Dermis microvascular lymphatic vessel endothelial cell (primary cell): ENCODE results near the gene GLRX2. TPM values are rescaled to one million over a fixed set of nuclear protein-coding genes. Genes with fewer than 3 reads are reported as not detected.
A peak's percentile ranks its signal among the peaks of the same experiment; 100 is the strongest.

ENCODE experiments used
- DNase-seq, 2 donors: peaks; one replicate each; pipeline versions ENCODE4 v3.0.0 to v3.0.0-alpha.2; 2010; ENCODE audit warnings: low read depth in 2 of 2
- total RNA-seq: library from RNA; depleted of rRNA; stranded (reverse); fragments of >200 nt; gene quantifications from 2 replicates; pipeline ENCODE4 v1.2.1, GENCODE V29; 2014

Gene GLRX2
- total RNA-seq, 1 donor from 2014 or later = 8.6 TPM

DNA sequence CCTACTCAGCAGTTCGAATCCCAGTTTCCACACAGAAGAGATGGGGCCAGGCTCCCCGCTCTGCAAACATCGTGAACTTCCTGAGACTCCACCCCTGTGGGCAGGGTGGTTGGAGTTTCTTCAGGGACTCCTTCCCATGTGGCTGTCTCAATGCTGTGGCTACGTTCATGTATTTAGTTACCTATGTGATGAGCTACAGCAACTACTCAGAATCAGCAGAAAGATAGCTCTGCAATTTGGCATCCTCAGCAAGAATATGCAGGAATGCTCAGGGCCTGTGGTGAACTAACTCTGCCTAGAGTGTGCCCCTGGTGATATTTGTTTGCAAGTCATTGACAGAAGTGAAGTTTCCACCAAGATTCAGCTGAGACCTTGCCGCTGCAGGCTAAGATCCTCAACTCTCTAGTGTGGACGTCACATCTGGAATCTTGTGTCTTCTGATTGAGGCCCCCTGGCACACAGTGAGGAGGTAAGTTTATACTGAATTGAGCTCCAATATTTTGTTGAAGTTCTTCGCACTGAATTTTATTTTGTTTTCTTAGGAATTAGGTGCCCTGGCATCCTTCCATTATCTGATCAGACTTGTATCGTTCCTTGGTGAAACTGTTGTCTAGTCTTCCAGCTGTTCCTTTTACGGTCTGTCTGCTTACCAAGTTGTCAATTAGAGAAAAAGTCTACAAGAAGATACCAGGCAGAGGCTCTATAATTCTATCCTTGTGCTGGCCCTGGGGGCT is 8.2 kb upstream of the GLRX2 start:
- DNase-seq = no peak

DNA sequence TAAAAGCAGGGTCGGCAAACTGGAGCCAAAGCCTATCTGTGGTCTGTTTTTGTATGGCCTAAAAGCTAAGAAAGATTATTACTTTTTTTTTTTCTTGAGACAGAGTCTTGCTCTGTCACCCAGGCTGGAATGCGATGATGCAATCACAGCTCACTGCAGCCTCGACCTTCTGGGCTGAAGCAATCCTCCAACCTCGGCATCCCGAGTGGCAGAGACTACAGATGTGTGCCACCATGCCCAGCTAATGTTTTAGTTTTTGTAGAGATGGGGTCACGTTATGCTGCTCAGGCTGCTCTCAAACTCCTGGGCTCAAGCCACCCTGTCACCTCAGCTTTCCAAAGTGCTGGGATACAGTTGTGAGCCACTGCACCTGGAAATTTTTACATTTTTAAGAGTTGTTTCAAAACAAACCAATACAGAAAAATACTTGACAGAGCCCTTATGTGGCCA is 6.5 kb upstream of the GLRX2 start:
- no peak for DNase-seq

DNA sequence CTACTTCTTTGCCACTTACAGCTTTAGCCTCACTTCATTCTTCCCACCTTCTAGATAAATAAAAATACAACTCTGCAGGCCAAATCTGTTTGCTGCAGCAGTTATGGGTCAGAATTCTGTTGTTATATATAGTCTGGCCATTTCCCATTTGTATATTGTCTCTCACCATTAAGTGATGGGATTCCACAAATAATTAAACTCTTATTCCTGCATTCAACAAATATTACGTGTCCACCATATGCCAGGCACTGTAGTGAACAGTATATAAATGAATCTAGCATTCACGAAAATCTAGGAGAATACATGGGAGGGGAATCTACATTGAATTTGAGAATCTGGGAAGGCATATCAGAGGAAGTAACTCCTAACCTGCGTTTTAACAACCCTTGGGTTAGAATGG is 5.7 kb upstream of the GLRX2 start:
- DNase-seq = no peak

DNA sequence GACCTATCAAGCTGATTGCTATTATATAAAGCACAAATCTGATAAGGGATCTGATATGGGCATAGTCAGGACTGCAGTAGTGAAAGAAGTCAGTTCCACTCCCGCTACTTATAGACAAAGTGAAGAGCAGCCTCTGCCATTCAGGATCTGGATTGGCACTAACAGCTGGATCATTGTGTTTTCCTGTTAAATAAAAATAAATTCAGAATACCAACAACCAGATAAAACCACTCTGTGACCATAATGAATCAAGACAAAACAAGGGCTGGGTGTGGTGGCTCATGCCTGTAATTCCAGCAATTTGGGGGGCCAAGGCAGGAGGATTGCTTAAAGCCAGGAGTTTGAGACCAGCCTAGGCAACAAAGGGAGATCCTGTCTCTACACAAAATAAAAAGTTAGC is 5.0 kb upstream of the GLRX2 start:
- no peak for DNase-seq

DNA sequence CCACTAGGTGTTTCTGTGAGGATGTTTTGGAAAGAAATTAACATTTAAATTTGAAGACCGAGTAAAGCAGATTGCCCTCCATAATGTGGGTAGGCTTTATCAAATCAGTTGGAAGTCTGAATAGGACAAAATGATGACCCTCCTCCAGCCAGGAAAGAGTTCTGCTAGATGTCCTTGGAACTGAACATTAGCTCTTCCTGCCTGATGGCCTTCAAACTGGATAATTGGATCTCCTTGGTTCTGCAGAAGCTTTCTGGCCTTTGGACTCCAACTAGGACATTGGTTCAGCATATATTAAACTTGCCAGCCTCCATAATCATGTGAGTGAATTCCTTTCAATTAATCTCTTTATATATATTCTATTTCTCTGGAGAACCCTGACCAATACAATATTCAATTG is 4.4 kb upstream of the GLRX2 start:
- no peak for DNase-seq

DNA sequence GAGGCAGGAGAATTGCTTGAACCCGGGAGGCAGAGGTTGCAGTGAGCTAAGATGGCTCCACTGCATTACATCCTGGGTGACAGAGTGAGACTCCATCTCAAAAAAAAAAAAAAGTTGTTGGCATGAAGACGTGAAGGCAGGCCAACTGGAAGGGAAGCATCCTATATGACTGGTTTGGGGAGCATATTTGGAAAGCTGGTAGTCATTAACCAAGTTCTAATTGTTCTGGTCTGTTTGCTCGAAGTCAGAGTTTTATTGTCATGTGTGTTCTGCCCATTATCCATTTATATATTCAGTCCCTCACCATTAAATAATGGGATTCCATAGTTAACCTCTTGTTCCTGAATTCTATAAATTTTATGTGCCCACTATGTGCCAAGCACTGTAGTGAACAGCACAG is 3.3 kb upstream of the GLRX2 start:
- DNase-seq = no peak

DNA sequence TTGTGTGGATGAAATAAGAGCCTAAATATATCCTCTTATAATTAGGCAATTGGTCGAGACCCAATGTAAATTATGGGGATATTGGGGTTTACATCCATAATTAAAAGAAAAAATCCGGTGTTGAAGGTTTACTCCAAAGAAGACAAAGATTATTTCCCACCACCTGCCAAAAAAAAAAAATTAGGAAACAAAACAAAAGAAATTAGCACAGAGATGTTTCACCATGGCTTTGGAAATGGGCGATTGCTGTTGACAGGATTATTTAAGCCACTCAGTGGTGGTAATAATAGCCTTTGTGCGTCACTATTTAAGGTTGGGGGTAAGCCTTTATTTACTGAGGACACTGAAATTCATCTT is 585 bp upstream of the GLRX2 start:
- DNase-seq = no peak

DNA sequence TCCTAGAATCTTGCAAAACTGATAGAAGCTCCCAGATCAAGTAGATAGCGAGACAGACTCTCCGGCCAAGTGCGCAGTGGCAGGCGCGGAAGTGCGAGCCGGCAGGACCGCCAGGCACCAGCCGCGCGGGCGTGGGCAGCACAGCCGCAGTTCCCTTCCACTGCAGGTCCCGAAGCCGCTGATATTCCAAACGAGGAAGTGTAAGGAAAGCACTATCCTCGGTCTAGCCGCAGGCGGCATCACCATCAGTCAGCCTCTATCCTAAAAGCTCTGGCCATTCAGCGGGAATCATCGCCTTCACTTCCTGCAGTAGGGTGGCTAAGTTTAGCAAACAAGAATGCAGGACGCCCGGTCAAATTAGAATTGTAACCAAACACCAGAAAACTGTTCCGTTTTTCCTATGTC is 710 bp downstream of the GLRX2 start:
- peak in 1 of 2 donors; percentile 67 for DNase-seq

DNA sequence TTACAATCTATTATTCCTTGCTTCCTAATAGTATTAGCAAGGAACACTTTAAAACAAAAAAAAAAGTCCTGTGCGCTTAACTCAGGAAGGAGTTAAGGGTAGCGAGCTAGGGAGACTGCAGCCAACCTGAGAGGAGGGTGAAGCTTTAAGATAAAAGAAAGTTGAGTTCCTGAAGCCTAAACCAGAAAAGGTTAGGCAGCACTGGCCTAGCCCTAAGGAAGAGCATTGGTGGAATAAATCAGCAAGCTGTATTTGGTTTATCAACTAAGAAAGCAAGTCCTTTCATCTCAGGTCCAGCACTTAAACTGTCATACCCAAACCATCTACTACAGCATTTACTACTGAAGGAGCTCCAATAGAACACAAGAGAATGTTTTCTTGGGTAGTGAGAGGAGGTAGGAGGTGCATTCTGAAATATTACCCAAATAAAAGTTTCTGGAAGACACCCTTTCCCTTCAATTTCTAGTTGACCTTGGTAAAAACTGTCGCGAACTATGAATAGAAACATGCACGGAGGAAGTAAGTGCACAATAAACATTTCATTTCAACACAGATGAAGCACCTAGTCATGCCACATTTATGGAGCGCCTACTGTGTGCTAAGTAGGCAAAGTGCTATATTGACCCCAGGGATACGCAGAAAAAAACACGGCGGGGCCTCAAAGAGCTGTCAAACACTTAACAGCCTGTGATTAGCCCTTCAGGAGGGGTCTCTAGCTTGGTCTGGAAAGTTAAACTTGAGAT is 1.3 kb downstream of the GLRX2 start:
- DNase-seq = peak in 1 of 2 donors; percentile 7

DNA sequence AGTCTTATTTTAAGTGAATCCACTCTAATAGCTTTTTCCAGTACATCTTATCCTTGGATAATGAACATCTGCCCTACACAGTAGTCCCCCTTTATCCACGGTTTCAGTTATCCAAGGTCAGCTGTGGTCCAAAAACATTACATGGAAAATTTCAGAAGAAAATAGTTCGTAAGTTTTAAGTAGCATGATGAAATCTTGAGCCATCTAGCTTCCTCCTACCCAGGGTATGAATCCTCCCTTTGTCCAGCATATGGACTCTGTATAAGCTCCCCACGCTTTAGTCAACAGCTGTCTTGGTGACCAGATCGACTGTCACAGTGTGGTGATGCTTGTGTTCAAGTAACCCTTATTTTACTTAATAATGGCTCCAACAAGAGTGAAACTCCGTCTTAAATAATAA is 2.6 kb downstream of the GLRX2 start:
- DNase-seq = no peak

DNA sequence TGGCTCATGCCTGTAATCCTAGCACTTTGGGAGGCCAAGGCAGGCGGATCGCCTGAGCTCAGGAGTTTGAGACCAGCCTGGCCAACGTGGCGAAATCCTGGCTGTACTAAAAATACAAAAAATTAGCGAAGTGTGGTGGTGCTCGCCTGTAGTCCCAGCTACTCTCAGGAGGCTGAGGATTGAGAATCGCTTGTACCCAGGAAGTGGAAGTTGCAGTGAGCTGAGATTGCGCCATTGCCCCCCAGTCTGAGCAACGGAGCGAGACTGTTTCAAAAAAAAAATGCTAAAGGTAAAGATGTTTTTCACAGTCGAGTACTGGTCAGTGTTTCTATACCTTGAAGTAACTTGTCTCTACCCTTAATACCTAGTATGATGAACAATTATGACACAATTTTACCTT is 11.1 kb downstream of the GLRX2 start:
- no peak for DNase-seq

DNA sequence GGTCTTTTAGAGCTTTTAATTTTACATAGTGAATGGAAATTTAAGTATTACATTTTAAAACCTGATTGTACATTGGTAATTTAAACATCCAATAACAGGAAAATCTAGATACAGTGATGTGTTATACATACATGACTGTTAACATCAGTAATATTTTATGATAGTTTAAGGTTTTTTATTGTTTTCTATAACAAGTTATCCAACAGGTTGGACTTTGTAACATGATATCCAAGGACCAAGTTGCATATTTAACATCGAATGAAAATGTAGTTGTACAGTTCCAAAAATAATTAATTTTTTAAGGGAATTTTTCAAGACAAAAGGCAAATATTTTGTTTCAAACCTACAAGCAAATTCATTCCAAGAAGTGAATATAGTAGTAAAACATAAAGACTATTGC is 14.3 kb downstream of the GLRX2 start:
- DNase-seq = no peak

DNA sequence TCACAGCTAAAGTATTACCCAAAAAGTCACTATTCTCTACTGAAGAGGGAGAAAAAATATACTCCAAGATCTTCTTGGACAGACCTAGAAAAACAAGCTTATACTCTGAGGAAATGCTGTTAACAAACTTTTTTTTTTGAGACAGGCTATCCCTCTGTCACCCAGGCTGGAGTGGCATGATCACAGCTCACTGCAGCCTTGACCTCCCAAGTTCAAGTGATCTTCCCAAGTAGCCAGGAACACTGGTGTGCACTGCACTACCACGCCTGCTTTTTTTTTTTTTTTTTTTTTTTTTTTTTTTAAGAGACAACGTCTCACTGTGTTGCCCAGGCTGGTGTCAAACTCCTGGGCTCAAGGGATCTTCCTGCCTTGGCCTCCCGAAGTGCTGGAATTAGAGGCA is 17.3 kb downstream of the GLRX2 start:
- DNase-seq = no peak

DNA sequence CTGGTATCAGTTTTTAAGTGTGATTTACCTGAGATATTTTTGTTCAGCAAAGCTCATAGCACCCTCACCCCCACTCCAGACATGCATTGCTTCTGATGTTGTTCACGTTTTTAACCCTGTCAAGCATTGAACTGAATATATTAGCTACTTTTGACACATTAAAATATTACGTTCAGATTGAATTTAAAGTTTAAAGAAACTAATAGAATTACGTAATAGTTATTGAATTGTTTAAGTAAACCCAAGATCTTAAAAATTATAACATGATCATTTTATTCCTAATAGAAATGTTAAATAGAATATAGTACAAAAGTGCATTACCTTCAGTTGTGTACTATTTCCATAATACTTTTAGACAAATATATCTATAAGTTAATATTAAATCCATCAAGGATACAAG is 18.9 kb downstream of the GLRX2 start:
- no peak for DNase-seq

DNA sequence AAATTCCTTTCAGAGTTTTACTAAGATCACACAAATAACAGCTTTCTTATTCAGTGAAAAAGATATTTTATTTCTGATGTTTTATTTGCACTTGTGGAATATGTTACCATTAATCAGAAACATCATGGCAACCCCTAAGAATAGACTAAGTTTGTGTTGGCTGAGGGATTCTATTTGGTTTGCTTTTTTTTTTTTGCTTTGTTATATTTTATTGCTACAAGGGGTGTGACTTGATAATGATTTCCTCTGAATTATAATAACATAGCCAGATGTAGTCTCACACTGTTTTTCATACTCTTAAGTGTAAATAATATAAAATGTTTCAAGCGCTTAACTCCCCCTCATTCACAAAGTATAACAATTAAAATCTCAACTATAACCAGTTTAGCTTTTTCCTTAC is 20.0 kb downstream of the GLRX2 start:
- peak; percentile 43 to 55 for DNase-seq

DNA sequence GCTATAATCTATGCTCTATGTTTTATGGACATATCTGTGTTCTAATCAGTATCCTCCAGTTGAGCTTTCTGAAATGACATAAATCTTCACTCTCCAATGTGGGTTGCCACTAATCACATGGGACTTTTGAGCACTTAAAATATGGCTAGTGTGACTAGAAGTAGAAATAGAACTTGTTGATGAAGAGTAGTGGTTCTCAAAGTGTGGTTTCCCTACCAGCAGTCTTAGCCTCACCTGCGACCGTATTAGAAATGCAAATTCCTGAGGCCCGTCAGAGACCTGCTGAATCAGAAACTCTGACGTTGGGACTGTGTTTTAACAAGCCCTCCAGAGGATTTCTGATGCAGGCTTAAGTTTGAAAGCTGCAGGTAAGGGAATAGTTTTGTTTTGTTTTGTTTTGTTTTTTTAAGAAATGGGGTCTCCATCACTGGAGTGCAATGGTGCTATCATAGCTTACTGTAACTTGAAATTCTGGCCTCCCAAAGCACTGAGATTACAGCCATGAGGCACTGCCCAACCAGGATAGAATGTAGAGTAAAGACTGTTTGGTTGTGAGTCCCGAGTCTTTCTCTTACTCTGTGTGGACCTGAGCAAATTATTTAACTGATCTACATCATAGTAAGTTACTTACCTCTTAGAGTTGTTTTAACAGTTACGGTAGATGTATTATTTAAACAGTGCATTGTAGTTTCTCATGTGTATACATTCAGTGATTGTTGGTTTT is 21.7 kb downstream of the GLRX2 start:
- DNase-seq = no peak

DNA sequence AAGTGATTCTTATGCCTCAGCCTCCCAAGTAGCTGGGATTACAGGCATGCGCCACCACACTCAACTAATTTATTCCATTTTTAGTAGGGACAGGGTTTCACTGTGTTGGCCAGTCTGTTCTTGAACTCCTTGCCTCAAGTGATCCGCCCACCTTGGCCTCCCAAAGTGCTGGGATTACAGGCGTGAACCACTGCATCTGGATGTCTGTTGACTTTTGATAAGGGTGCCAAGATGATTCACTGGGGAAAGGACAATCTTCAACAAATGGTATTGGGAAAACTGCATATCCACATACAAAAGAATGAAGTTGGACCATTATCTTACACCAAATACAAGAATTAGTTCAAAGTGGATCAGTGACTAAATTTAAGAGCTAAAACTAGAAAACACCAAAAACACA is 26.0 kb downstream of the GLRX2 start:
- no peak for DNase-seq

DNA sequence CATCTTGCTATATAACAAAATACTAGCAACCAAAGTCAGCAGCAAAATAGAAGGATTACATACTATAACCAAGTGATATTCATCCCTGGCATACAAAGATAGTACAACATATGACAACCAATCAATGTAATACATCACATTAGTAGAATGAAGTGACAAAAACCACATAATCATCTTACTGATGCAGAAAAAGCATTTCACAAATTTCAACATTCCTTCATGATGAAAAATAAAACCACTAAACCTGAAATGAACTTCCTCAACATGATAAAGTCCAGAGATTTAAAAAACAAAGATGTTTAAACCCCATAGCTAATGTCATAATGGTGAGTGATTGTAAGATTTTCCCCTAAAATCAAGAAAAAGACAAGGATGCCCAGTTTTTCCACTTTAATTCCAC is 27.2 kb downstream of the GLRX2 start:
- no peak for DNase-seq

DNA sequence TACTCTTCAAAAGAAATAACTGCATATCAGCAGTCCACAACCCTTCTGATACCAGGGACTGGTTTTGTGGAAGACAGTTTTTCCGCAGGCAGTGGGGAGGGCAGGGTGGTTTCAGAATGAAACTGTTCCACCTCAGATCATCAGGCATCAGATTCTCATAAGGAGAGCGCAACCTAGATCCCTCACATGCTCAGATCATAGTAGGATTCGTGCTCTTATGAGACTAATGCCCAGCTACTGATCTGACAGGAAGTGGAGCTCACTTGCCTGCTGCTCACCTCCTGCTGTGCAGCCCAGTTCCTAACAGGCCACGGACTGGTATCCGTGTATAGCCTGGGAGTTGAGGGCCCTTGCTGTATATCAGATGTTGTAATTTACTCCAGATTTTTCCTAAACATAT is 34.3 kb downstream of the GLRX2 start:
- DNase-seq = peak in 1 of 2 donors; percentile 12

DNA sequence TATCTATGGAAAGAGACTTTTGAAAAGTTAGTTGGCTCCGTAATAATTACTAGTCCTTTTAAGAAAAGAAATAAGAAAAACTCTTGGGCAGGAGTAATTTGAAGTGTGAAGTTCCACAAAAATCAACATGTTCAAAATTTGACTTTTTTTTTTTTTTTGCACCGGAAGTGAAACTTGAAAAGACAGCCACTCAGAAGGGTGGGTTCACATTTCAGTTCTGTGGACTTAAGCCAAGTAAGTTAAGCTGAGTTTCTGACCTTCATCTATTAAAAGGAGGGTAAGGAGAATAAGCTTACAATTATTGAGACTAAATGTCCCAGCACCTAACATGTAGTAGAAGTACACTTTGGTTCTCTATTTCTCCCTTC is 34.8 kb downstream of the GLRX2 start:
- no peak for DNase-seq

DNA sequence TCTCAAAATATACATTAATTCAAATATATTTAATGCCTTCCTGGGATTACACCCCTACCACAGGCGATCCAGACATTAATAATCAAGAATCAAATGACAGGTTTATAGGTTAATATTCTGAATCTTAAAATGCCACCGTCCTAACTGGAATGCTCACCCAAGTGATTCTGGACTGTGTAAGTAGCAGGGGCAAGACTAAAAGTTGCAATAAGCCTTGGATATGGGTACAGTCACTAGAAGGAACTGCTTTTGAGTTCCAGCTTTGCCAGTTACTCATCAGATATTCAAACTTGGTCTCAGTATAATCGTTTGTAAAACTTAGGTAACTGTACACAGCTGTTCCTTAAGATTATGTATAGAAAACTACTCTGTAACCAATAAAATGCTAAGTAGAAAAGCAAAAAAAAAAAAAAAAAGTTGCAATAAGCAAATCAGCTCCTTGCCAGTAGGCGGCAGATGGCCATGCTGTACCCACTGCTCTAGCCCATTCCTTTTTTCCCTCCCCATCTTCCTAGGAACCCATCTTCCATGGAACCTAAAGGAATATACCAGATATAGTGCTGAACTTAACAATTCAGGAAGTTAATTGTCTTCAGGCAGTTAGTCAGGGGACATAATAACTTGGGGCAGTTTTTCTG is 35.3 kb downstream of the GLRX2 start:
- DNase-seq = peak in 1 of 2 donors; percentile 12

DNA sequence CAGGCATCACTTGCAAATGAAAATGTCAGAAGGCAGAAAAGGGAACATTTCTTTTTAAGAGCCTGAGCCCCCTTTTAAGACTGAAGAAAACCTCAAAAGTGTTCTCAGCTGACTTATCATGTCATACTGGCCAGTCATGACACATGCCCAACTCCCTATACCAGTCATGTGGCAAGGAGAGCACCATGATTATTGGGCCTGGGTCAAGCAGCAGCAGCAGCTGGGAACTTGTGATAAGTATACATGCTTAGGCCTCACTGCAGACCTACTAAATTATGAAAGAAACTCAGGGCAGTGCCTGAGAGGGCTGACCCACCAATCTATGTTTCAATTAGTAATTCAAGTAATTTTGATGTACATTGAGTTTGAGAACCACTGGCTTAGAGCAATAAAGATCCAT is 37.2 kb downstream of the GLRX2 start:
- DNase-seq = no peak
